GM12878 (cell line): Measurements from ENCODE around the gene FLVCR2. TPM values are rescaled to one million over a fixed set of nuclear protein-coding genes. Genes with fewer than 3 reads are reported as not detected.

ENCODE experiments used
- ATAC-seq: fragments of 200-7000 bp; cut with Tn5 transposase; 3 replicates; pipeline ENCODE4 v1.9.1; 2020; ENCODE audit warnings: mild to moderate bottlenecking, moderate library complexity
- BruUV-seq: library from RNA; stranded (reverse); fragments of 400-500 nt; replicated peaks from 2 replicates; lab custom pipeline; 2021; lab: Mats Ljungman, UMichigan
- CTCF ChIA-PET: fragments of 300-600 bp; sonication (Branson Sonifier 250); formaldehyde crosslinking; extraction: SDS; loops from one replicate; lab custom pipeline; 2021; ENCODE audit warnings: inconsistent platforms; lab: Yijun Ruan, JAX
- POLR2A ChIA-PET: fragments of 350-600 bp; formaldehyde crosslinking; extraction: SDS; loops from one replicate; lab custom pipeline; 2021; ENCODE audit warnings: inconsistent platforms; lab: Charles Lee
- RAD21 ChIA-PET: fragments of 300-600 bp; sonication (Branson Sonifier 250); formaldehyde crosslinking; loops from one replicate; lab custom pipeline; 2023; ENCODE audit warnings: antibody characterized with exemption; ENCODE audit not compliant: unreplicated experiment; lab: Charles Lee
- SMC1A ChIA-PET: fragments of 300-600 bp; sonication (Branson Sonifier 250); formaldehyde crosslinking; loops from one replicate; lab custom pipeline; 2023; ENCODE audit not compliant: unreplicated experiment, uncharacterized antibody; lab: Charles Lee
- DNase-seq: peaks from one replicate; pipeline ENCODE4 v3.0.0-alpha.2; 2011; ENCODE audit warnings: low read depth, low spot score
- FAIRE-seq: peaks from 3 replicates; lab custom pipeline; 2011; peaks lifted over from hg19 to GRCh38; lab: Jason Lieb, UNC
- H2AFZ ChIP-seq: 2 replicates; pipeline ENCODE4 v1.6.0; 2011; ENCODE audit warnings: low read depth, low read length, control low read depth; ENCODE audit not compliant: control insufficient read depth
- H3K27ac ChIP-seq: 2 replicates; pipeline ENCODE4 v1.5.1; 2011; ENCODE audit warnings: control low read depth; ENCODE audit not compliant: control insufficient read depth, insufficient read depth
- H3K27me3 ChIP-seq, 2 experiments: replicated peaks in 1 of 2; 2 replicates each; pipeline versions ENCODE4 v1.6.0 to v1.6.1; 2011; ENCODE audit warnings: low read length in 1 of 2; ENCODE audit not compliant: control insufficient read depth in 2 of 2, insufficient read depth in 2 of 2
- H3K36me3 ChIP-seq, 2 experiments: 2 replicates each; pipeline ENCODE4 v1.5.1; 2011; ENCODE audit warnings: low read length in 1 of 2; ENCODE audit not compliant: control insufficient read depth in 2 of 2, insufficient read depth in 2 of 2
- H3K4me1 ChIP-seq: 2 replicates; pipeline ENCODE4 v1.6.1; 2011; ENCODE audit warnings: mild to moderate bottlenecking, low read length, moderate library complexity, mixed read lengths; ENCODE audit not compliant: control insufficient read depth, insufficient read depth
- H3K4me2 ChIP-seq: 2 replicates; pipeline ENCODE4 v1.6.0; 2011; ENCODE audit warnings: control low read depth; ENCODE audit not compliant: control insufficient read depth, insufficient read depth
- H3K4me3 ChIP-seq: fragments of 200-600 bp; sonication (generic); 2 replicates; pipeline ENCODE4 v1.5.1; 2016
- H3K79me2 ChIP-seq: 2 replicates; pipeline ENCODE4 v1.6.0; 2011; ENCODE audit warnings: low read length; ENCODE audit not compliant: control insufficient read depth, insufficient read depth
- H3K9ac ChIP-seq: 2 replicates; pipeline ENCODE4 v1.8.0; 2011; ENCODE audit warnings: low read length, control low read depth, mixed read lengths; ENCODE audit not compliant: control insufficient read depth, insufficient read depth
- H3K9me3 ChIP-seq: replicated peaks from 3 replicates; pipeline ENCODE4 v1.5.1; 2011; ENCODE audit warnings: mild to moderate bottlenecking, low read length; ENCODE audit not compliant: control insufficient read depth, insufficient read depth
- H4K20me1 ChIP-seq: 2 replicates; pipeline ENCODE4 v1.6.0; 2011; ENCODE audit not compliant: control insufficient read depth, insufficient read depth
- EGR1 ChIP-seq, 2 experiments: IDR thresholded peaks; 1 replicate in 1 of 2; 2 replicates in 1 of 2; pipeline ENCODE4 v1.6.1; 2011 to 2012; ENCODE audit warnings: low read depth in 2 of 2, low read length in 2 of 2, borderline replicate concordance in 1 of 2, mild to moderate bottlenecking in 1 of 2, moderate library complexity in 1 of 2
- POLR2A ChIP-seq: IDR thresholded peaks from 2 replicates; pipeline ENCODE4 v1.6.1; 2011; ENCODE audit warnings: low read depth, mild to moderate bottlenecking, low read length
- POU2F2 ChIP-seq: IDR thresholded peaks from 3 replicates; pipeline ENCODE4 v1.6.1; 2011; ENCODE audit warnings: low read depth, mild to moderate bottlenecking, low read length, borderline replicate concordance
- SMAD1 ChIP-seq: fragments of 450-650 bp; IDR thresholded peaks from 2 replicates; pipeline ENCODE4 v1.6.1; 2018; ENCODE audit warnings: mild to moderate bottlenecking, low read depth; ENCODE audit not compliant: partially characterized antibody
- ZSCAN29 ChIP-seq: fragments of 450-650 bp; IDR thresholded peaks from 2 replicates; pipeline ENCODE4 v1.6.1; 2017; ENCODE audit warnings: mild to moderate bottlenecking, moderate library complexity
- WGBS: methylation state at CpG from one replicate; pipeline ENCODE4 v1.1.6; 2016; ENCODE audit warnings: low lambda C conversion rate; ENCODE audit not compliant: insufficient replicate concordance, insufficient coverage; ENCODE audit errors: missing lambda C conversion rate; 5-methylcytosine and 5-hydroxymethylcytosine counted together
- in situ Hi-C: fragments of 300-500 bp; cut with MboI; formaldehyde crosslinking; loops from 9 replicates; pipeline ENCODE4 v1.14.3; 2018; ENCODE audit warnings: mixed read lengths
- intact Hi-C: fragments of 100-400 bp; cut with micrococcal nuclease; formaldehyde crosslinking; loops from one replicate; pipeline ENCODE4 v1.14.2; 2022; ENCODE audit not compliant: unreplicated experiment
- polyA plus RNA-seq, 11 experiments: library from polyadenylated mRNA; depleted of rRNA in 4 of 11; unstranded in 6 of 11; stranded (reverse) in 5 of 11; fragments of >200 nt; fragmentation: Nextera tagmentation in 4 of 11; fragmentation: Illumina TruSeq in 1 of 11; extraction: Ambion mirVana in 4 of 11; extraction: Trizol in 1 of 11; gene quantifications; 1 replicate in 1 of 11; 2 replicates in 10 of 11; pipeline versions ENCODE4 v1.2.1 to v1.2.3, GENCODE V29; 2011 to 2016; ENCODE audit warnings: inconsistent platforms in 2 of 11, missing spikeins in 2 of 11, low read depth in 1 of 11
- total RNA-seq, 4 experiments: library from RNA; depleted of rRNA in 3 of 4; stranded (reverse); fragments of >200 nt in 3 of 4; fragmentation: Illumina TruSeq in 1 of 4; extraction: Trizol in 1 of 4; gene quantifications; 2 replicates each; pipeline versions ENCODE4 v1.2.1 to v1.2.3, GENCODE V29; 2013 to 2021
- TF ChIP-seq, protein P1 (sequence below): IDR thresholded peaks from 2 replicates; pipeline ENCODE4 v1.6.1; 2012; ENCODE audit warnings: low read depth, low read length, improper control_type of control experiment
- TF ChIP-seq, protein P2 (sequence below): fragments of 450-650 bp; formaldehyde crosslinking; IDR thresholded peaks from 2 replicates; pipeline ENCODE4 v1.4.0; 2022; ENCODE audit warnings: mild to moderate bottlenecking, moderate library complexity

Gene FLVCR2
- total and polyA plus RNA-seq, 10 of the 15 experiments (the other 5 are each of a cell fraction or from before 2014, with no cell fraction given), result 0.24 to 3.7 (median 1.6) TPM

DNA sequence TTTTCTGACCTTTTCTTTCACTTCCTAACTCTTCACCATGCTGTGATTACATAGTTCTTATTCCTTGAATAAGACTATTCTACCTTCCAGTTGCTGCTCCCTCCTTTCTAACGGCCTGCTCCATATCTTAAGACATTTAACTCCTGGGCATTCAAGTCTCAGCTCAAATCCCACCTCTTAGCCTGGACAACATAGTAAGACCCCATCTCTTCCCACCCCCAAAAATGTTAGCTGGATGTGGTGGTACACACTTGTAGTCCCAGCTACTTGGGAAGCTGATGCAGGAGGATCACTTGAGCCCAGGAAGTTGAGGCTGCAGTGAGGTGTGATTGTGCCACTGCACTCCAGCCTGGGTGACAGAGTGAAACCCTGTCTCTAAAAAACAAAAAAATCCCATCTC, 71.4 kb downstream of the FLVCR2 start:
- POLR2A ChIA-PET, result interaction anchor here (0.7 to 1.8 kb wide), 3 partner anchors 8 to 72 kb away, joined by 3 to 9 read pairs (median 6); partner anchors contain the start of genes ERG28 and TTLL5

DNA sequence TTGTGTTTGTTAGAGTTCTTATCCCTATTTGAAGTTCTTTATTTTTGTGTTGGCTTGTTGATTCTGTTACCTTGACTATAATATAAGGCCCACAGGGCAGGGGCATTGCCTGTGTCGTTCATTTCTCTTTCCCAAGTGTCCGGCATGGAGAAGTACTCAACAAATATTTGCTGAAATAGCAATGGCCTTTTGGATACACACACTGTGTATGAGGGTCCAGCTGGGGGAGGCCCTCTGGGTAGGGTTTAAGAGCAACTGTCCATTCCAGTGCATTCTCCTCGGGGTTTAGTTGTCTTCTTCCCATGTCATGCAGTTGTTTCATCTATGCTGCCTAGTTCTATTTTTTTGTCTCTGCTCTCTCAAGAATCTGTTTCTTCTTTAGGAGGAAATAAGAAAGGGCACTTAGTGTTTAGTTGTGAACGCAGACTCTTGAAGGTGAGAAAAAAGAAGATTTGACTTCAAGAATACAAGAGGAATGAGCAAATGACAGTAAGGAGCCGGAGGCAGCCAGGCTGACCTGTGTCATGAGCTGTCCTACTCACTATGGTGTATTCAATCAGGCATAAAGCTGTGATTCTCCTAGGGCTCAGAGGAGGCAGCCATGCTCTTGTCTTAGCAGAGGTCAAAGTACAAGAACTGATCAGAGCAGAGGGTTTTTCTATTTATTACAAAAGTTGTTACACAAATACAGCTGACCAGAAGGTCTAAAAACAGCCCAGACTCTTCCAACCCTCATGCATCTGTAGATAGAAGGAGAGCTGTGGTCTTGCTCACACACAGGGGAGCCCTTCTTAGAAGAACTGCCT, 72.0 kb downstream of the FLVCR2 start:
- no peak overlapping the region for H2AFZ ChIP-seq
- POLR2A ChIA-PET, result interaction anchor here (1.2 to 2.9 kb wide), 4 partner anchors 10 to 77 kb away, joined by 3 to 15 read pairs (median 8); partner anchors contain the start of genes ERG28 and TTLL5
- no peak for DNase-seq
- in situ Hi-C loops (loop anchor here (5.0 to 10.0 kb wide), 2 partner anchors 73 to 526 kb away; partner anchors contain the start of genes FLVCR2 and NEK9), intact Hi-C loops (loop anchor here (10.0 kb wide), 1 partner anchor 516 kb away; no protein-coding TSS in a partner anchor)
- no peaks in the 10 kb centered on the region for H4K20me1 ChIP-seq
- H3K4me1 ChIP-seq, result no peaks in the 10 kb centered on the region
- no peak overlapping the region for H3K9ac ChIP-seq
- RAD21 ChIA-PET, result interaction anchor here (0.8 to 13.7 kb wide), 5 partner anchors 72 to 340 kb away, joined by 3 to 320 read pairs (median 3); partner anchors contain the start of gene FLVCR2
- no peaks in the 10 kb centered on the region for H3K9me3 ChIP-seq
- BruUV-seq, result no TSS peak
- CTCF ChIA-PET, result interaction anchor here (0.7 to 13.0 kb wide), 7 partner anchors 7 to 498 kb away, joined by 3 to 578 read pairs (median 7); partner anchors contain the start of gene FLVCR2
- no peaks in the 10 kb centered on the region for H3K27me3 ChIP-seq
- no peak for FAIRE-seq
- no peaks in the 10 kb centered on the region; the same call in 1 of the 2 replicates for H3K79me2 ChIP-seq
- H3K4me3 ChIP-seq, result no peak overlapping the region
- no peak overlapping the region for H3K27ac ChIP-seq
- ATAC-seq, result peak; percentile 22; the same call in 1 of the 3 replicates
- H3K36me3 ChIP-seq, result peaks cover 5 to 23% of the 10 kb centered on the region in 2 experiments
- SMC1A ChIA-PET, result interaction anchor here (0.8 to 12.4 kb wide), 10 partner anchors 10 to 213 kb away, joined by 3 to 375 read pairs (median 6); partner anchors contain the start of genes BATF, ERG28, FLVCR2 and TTLL5
- WGBS, result 100% methylated on average over 5 of the region's 5 CpGs
- H3K4me2 ChIP-seq, result no peak overlapping the region
- TF ChIP-seq, protein P1, sequence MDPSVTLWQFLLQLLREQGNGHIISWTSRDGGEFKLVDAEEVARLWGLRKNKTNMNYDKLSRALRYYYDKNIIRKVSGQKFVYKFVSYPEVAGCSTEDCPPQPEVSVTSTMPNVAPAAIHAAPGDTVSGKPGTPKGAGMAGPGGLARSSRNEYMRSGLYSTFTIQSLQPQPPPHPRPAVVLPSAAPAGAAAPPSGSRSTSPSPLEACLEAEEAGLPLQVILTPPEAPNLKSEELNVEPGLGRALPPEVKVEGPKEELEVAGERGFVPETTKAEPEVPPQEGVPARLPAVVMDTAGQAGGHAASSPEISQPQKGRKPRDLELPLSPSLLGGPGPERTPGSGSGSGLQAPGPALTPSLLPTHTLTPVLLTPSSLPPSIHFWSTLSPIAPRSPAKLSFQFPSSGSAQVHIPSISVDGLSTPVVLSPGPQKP, result no peak
- TF ChIP-seq ZSCAN29 (no peak), POLR2A (no peak), SMAD1 (no peak), EGR1 (IDR thresholded peaks at IDR 0.05; ENCODE audit: borderline replicate concordance in 1 of 2, low read depth in 2 of 2, low read length in 2 of 2) (no peak)
- TF ChIP-seq, protein P2, sequence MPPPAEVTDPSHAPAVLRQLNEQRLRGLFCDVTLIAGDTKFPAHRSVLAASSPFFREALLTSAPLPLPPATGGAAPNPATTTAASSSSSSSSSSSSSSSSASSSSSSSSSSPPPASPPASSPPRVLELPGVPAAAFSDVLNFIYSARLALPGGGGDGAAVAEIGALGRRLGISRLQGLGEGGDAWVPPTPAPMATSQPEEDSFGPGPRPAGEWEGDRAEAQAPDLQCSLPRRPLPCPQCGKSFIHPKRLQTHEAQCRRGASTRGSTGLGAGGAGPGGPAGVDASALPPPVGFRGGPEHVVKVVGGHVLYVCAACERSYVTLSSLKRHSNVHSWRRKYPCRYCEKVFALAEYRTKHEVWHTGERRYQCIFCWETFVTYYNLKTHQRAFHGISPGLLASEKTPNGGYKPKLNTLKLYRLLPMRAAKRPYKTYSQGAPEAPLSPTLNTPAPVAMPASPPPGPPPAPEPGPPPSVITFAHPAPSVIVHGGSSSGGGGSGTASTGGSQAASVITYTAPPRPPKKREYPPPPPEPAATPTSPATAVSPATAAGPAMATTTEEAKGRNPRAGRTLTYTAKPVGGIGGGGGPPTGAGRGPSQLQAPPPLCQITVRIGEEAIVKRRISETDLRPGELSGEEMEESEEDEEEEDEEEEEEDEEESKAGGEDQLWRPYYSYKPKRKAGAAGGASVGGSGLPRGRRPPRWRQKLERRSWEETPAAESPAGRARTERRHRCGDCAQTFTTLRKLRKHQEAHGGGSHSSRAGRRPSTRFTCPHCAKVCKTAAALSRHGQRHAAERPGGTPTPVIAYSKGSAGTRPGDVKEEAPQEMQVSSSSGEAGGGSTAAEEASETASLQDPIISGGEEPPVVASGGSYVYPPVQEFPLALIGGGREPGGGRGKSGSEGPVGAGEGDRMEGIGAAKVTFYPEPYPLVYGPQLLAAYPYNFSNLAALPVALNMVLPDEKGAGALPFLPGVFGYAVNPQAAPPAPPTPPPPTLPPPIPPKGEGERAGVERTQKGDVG (CRISPR knock-in tag), result no peak

More for the DNA sequence above, 71.4 kb downstream of the FLVCR2 start:
- no peak overlapping the region for H3K4me3 ChIP-seq
- no peaks in the 10 kb centered on the region for H3K79me2 ChIP-seq
- no peaks in the 10 kb centered on the region for H4K20me1 ChIP-seq
- H3K4me1 ChIP-seq, result no peaks in the 10 kb centered on the region
- H3K9ac ChIP-seq, result no peak overlapping the region
- ATAC-seq, result no peak
- H3K36me3 ChIP-seq, result peaks cover 5 to 18% of the 10 kb centered on the region in 2 experiments
- in situ Hi-C loops, result loop anchor here (5.0 to 10.0 kb wide), 2 partner anchors 72 to 525 kb away; partner anchors contain the start of genes FLVCR2 and NEK9
- H2AFZ ChIP-seq, result no peak overlapping the region
- H3K27me3 ChIP-seq, result no peaks in the 10 kb centered on the region
- intact Hi-C loops, result loop anchor here (10.0 kb wide), 1 partner anchor 515 kb away; no protein-coding TSS in a partner anchor
- FAIRE-seq, result peak; percentile 56
- 100% methylated on average over 1 of the region's 1 CpG for WGBS
- H3K27ac ChIP-seq, result no peak overlapping the region
- no peak overlapping the region for H3K4me2 ChIP-seq
- CTCF ChIA-PET, result interaction anchor here (1.2 to 13.0 kb wide), 5 partner anchors 8 to 87 kb away, joined by 3 to 578 read pairs (median 5); partner anchors contain the start of gene FLVCR2
- no peaks in the 10 kb centered on the region for H3K9me3 ChIP-seq
- BruUV-seq, result no TSS peak
- SMC1A ChIA-PET, result interaction anchor here (0.6 to 12.4 kb wide), 8 partner anchors 11 to 354 kb away, joined by 3 to 375 read pairs (median 4); partner anchors contain the start of genes BATF, ERG28, FLVCR2 and TTLL5
- DNase-seq, result no peak
- RAD21 ChIA-PET, result interaction anchor here (1.0 to 13.7 kb wide), 2 partner anchors 72 to 339 kb away, joined by 3 to 320 read pairs; partner anchors contain the start of gene FLVCR2
- TF ChIP-seq POU2F2, result no peak
